D341Med (cell line): ENCODE data around the gene NDNF.

ENCODE experiments used
- DNase-seq: peaks from one replicate; pipeline ENCODE4 v3.0.0; 2012; ENCODE audit warnings: low spot score

Gene NDNF

GRCh38 chr4:121070696-121071639 is 1.4 kb downstream of the NDNF start:
- peak; percentile 67 for DNase-seq

- DNase-seq: peak; percentile 45
These were observed 2.1 kb downstream of the NDNF start for GRCh38 chr4:121070274-121070673.

GRCh38 chr4:121069430-121069829 is 2.9 kb downstream of the NDNF start:
- no peak for DNase-seq

- no peak for DNase-seq
These were observed 7.9 kb downstream of the NDNF start for GRCh38 chr4:121064482-121064881.

GRCh38 chr4:121062521-121062920 is 9.8 kb downstream of the NDNF start:
- DNase-seq: no peak

- no peak for DNase-seq
These were observed 10.5 kb downstream of the NDNF start for GRCh38 chr4:121061861-121062260.

GRCh38 chr4:121061215-121061614 is 11.1 kb downstream of the NDNF start:
- no peak for DNase-seq

- DNase-seq: peak; percentile 46
These were observed 14.8 kb downstream of the NDNF start for GRCh38 chr4:121057466-121057922.

- DNase-seq: peak; percentile 40
These were observed 16.3 kb downstream of the NDNF start for GRCh38 chr4:121056066-121056465.

GRCh38 chr4:121054373-121054772 is 18.0 kb downstream of the NDNF start:
- DNase-seq: no peak

GRCh38 chr4:121053601-121054143 is 18.7 kb downstream of the NDNF start:
- DNase-seq: no peak

GRCh38 chr4:121050300-121050699 is 22.0 kb downstream of the NDNF start:
- DNase-seq: no peak

GRCh38 chr4:121049072-121049599 is 23.2 kb downstream of the NDNF start:
- no peak for DNase-seq

GRCh38 chr4:121048165-121048564 is 24.2 kb downstream of the NDNF start:
- no peak for DNase-seq

GRCh38 chr4:121041307-121042090 is 30.8 kb downstream of the NDNF start:
- no peak for DNase-seq

GRCh38 chr4:121034017-121034416 is 38.3 kb downstream of the NDNF start:
- no peak for DNase-seq

- DNase-seq: no peak
These were observed 41.6 kb downstream of the NDNF start for GRCh38 chr4:121030711-121031110.

- no peak for DNase-seq
These were observed 42.2 kb downstream of the NDNF start for GRCh38 chr4:121030131-121030530.

- DNase-seq: no peak
These were observed 46.3 kb downstream of the NDNF start for GRCh38 chr4:121026034-121026433.

- DNase-seq: no peak
These were observed 46.8 kb downstream of the NDNF start for GRCh38 chr4:121025540-121025939.

GRCh38 chr4:121018543-121018942 is 53.8 kb downstream of the NDNF start:
- no peak for DNase-seq

- DNase-seq: no peak
These were observed 55.7 kb downstream of the NDNF start for GRCh38 chr4:121016611-121017010.
